AG09309 (cell line): ENCODE results near the gene AFM.
A peak's percentile ranks its signal among the peaks of the same experiment; 100 is the strongest.

Experiments
- DNase-seq: peaks from one replicate; pipeline ENCODE4 v3.0.0-alpha.2; 2010; ENCODE audit warnings: low read depth
- H3K4me3 ChIP-seq: 2 replicates; pipeline ENCODE4 v1.5.1; 2011; ENCODE audit warnings: mild to moderate bottlenecking, low read depth, low read length, moderate library complexity; ENCODE audit not compliant: control insufficient read depth
- CTCF ChIP-seq: IDR thresholded peaks from 2 replicates; pipeline ENCODE4 v1.5.1; 2011; ENCODE audit warnings: mild to moderate bottlenecking, low read depth, low read length, inconsistent platforms; ENCODE audit not compliant: insufficient read depth, control insufficient read depth; ENCODE audit errors: missing control alignments

The AFM gene

DNA sequence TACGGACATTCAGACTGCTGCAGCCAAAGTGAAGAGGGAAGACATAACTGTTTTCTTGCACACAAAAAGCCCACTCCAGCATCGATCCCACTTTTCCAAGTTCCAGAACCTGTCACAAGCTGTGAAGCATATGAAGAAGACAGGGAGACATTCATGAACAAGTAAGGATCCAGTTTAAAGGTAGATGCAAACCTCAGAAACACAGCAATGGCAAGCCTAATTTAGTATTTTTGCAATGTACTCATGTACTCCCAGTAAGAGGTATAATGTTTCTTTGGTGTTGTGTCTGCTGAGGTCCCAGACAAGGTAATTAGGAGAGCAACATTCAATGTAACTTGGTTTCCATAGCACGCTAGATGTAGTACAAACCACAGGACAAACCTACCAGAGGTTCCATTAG lies 40.9 kb upstream of the AFM start:
- no peak overlapping the region for H3K4me3 ChIP-seq
- no peak for DNase-seq
- no peak for TF ChIP-seq CTCF

- no peak overlapping the region for H3K4me3 ChIP-seq
- no peak for DNase-seq
- TF ChIP-seq CTCF: no peak
Measured at GRCh38 chr4:73442275-73442674, 39.3 kb upstream of the AFM start.

DNA sequence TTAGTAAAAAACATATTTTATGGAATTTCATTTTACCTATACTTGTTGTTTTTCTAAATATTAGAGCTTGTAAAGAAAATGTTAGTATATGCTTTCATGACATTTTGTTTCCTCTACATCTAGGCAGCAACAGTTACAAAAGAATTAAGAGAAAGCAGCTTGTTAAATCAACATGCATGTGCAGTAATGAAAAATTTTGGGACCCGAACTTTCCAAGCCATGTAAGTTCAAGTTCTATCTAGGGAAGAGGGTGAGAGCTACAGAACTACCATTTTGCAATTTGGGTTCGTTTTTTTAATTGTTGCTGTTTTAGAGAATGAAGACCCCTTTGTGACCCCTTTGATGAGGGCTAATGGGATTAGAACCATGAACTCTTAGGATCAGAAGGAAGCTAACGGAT lies 38.3 kb upstream of the AFM start:
- no peak overlapping the region for H3K4me3 ChIP-seq

GRCh38 chr4:73445383-73446335 lies 35.9 kb upstream of the AFM start:
- TF ChIP-seq CTCF: no peak
- DNase-seq: no peak
- no peak overlapping the region for H3K4me3 ChIP-seq

More for the DNA sequence above, 38.3 kb upstream of the AFM start:
- no peak for DNase-seq
- TF ChIP-seq CTCF: no peak

GRCh38 chr4:73446336-73446938 lies 35.1 kb upstream of the AFM start:
- H3K4me3 ChIP-seq: no peak overlapping the region
- no peak for DNase-seq
- TF ChIP-seq CTCF: peak; percentile 64

DNA sequence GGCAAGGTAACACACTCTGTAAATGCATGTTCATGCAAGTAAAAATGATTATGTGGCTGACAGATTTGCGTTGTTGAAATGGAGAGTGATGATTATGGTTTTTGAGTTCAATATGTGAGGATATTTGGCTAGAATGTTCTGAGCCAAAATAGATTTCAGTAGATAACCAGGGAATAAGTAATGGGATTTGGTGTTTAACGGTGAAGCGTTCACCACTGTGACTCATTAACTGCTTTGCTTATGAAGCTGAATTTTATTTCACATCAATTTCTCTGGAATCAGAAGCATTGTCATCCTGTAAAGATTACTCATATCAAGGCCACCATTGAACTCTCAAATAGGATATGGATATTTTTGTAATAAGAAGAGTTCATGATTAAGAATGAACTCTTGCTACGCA lies 33.9 kb upstream of the AFM start:
- no peak for TF ChIP-seq CTCF
- no peak for DNase-seq
- H3K4me3 ChIP-seq: no peak overlapping the region
